Fibroblast of peridontal ligament (primary cell): ENCODE measurements around the gene DGKH.
"Not testable (repeated sequence)": the region's sequence is repeated elsewhere in the genome, so short reads cannot be mapped to it uniquely, and the experiment has no call there.

Experiments used
- DNase-seq: peaks from one replicate; pipeline ENCODE4 v3.0.0-alpha.2; 2010; ENCODE audit errors: extremely low read depth

DGKH gene

DNA sequence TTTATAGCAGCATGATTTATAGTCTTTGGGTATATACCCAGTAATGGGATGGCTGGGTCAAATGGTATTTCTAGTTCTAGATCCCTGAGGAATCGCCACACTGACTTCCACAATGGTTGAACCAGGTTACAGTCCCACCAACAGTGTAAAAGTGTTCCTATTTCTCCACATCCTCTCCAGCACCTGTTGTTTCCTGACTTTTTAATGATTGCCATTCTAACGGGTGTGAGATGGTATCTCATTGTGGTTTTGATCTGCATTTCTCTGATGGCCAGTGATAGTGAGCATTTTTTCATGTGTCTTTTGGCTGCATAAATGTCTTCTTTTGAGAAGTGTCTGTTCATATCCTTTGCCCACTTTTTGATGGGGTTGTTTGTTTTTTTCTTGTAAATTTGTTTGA, 114.9 kb downstream of the DGKH start:
- not testable (repeated sequence) for DNase-seq

DNA sequence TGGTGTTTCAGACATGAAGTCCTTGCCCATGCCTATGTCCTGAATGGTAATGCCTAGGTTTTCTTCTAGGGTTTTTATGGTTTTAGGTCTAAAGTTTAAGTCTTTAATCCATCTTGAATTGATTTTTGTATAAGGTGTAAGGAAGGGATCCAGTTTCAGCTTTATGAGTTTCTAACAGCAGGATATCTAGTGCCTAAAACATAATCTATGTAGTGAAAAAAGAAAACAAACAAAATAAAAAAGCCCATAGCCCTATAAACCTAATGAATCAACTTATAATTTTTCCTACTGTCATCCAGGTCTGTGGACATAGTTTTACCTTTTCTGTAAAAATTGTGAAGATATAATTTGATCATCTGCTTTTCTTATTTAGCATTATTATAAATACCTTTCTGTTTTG, 115.5 kb downstream of the DGKH start:
- DNase-seq: not testable (repeated sequence)

DNA sequence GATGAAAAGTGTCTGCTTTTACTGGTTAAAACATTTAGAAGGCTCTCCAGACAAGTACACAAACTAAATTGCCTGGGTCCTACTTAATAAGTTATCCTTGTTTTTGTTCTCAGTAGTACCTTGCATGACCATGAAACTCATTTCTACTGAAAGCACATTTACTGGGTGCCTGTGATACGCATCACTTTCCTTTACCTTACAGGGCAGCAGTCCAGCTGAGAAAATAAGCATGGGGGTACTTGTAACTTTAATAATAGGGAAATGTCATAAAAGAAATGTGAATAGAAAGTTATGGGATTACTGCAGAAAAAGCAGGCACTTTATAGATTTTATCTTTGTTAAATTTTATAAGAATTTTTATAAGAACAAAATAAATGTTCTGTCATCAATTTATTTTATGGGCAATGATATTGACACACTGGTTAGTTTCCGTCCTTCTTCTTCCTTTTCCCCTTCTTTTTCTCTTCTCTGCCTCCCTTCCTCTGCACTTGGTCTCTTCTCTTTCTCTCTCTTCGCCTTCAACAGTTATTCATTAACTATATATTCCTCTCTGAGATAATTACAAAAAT, 116.2 kb downstream of the DGKH start:
- DNase-seq: no peak

GRCh38 chr13:42168496-42168895, 120.0 kb downstream of the DGKH start:
- no peak for DNase-seq

- no peak for DNase-seq
Observed at GRCh38 chr13:42170029-42170428, 121.6 kb downstream of the DGKH start.

GRCh38 chr13:42173789-42174343, 125.4 kb downstream of the DGKH start:
- DNase-seq: no peak

- DNase-seq: peak; percentile 36
Observed at GRCh38 chr13:42174344-42175162, 126.1 kb downstream of the DGKH start.

DNA sequence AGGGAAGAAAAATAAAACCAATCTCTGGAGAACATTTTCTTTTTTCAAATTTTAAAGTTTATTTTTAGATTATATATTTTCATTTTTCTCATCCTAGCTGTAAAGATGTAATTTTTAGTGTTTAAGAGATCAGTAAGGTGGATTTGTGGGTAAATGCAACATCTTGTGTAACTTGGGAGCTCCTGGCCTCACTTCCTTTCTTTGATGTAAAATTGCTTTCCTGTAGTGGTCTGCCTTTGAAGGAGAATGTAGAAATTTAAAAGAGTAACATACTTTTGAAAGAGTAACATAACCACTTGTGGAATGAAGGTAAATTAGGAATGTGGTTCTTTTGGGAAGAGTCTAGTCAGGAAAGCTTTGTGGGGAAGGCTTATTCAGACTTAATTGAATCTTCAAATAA, 127.8 kb downstream of the DGKH start:
- no peak for DNase-seq

DNA sequence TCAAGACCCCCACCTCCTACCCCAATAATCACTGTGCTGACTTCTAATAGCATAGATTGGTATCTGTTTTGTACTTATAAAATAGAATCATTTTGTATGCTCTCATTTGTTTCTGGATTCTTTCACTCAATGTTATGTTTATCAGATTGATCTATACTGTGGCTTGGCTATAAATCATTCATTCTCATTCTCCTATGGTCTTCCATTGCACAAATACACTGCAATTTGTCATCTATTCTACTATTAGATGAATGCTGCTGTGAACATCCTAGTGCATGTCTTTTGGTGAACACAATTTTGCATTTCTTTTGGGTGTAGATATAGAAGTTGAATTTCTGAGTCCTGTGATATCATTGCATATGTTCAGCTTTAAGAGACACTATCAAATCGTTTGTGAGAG, 128.7 kb downstream of the DGKH start:
- no peak for DNase-seq

DNA sequence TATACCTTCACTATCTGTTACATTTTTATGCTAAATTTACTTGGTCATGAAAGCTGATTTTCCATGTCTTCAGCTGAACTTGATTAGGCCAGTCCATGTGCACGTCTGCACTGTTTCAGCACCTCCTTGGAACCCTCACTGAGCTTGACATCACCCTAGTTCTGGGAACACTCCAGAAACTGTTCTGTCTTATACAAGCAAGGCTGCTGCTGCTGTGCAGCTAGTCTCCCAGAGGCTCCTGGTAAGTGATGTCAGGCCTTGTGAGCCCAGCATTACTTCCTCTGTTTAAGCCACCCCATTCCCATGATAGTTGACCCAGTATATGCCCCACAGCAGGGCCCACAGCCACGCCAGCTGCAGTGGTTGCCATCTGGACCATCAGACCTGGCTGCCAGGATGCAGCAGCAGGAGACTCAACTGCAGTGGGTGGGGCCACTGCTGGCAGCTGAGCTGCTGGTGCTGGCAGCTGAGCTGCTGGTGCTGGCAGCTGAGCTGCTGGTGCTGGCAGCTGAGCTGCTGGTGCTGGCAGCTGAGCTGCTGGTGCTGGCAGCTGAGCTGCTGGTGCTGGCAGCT, 133.0 kb downstream of the DGKH start:
- DNase-seq: peak; percentile 15

- no peak for DNase-seq
Observed at GRCh38 chr13:42189061-42189460, 140.6 kb downstream of the DGKH start.

- no peak for DNase-seq
Observed at GRCh38 chr13:42190529-42190928, 142.1 kb downstream of the DGKH start.

GRCh38 chr13:42211704-42212464, 163.4 kb downstream of the DGKH start:
- peak; percentile 7 for DNase-seq

DNA sequence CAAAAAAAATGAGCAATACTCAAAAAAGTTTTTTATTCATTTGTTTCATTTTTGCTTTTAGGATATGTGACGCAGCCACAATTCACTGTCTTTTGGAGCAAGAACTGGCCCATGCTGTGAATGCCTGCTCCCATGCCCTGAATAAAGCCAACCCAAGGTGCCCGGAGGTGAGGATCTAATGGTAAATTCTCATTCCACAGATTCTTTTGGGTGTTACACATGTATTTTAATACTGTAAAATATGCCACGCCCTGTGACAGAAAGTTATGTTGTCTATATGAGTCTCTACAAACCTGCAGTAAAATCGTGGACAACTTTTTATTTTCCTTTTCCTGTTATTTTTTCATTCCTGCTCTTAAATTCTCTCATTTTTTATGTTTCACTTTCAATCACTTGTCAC, 166.0 kb downstream of the DGKH start:
- DNase-seq: no peak

- DNase-seq: peak; percentile 68
Observed at GRCh38 chr13:42215578-42216421, 167.4 kb downstream of the DGKH start.

GRCh38 chr13:42216422-42216735, 167.9 kb downstream of the DGKH start:
- no peak for DNase-seq

DNA sequence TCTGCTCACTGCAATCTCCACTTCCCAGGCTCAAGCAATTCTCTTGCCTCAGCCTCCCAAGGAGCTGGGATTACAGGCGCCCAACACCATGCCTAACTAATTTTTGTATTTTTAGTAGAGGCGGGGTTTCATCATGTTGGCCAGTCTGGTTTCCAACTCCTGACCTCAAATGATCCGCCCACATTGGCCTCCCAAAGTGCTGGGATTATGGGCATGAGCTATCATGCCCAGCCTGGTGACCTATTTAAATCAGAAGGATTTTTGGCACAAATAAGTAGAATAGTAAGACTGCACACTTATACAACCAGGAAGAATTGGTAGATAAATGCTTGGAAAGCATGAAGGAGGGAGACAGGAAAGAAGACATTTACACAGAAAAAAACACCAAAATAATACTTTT, 170.1 kb downstream of the DGKH start:
- DNase-seq: peak; percentile 24

DNA sequence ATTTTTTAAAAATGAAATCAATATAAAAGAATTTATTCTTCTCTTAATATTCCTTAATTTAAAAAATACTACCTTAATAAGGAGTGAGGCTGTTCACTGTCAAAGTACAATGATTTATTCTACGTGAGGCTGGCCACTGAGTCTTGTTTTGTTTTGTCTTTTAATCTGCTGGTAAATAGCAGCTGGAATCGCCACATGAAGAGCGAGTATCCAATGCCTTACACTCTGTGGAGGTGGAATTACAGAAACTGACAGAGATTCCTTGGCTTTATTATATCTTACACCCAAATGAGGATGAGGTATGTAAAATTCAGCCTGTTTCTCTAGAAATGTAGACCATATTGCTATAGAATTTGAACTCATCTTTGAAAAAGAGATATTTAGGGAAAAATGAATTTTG, 170.6 kb downstream of the DGKH start:
- no peak for DNase-seq

GRCh38 chr13:42219876-42220275, 171.4 kb downstream of the DGKH start:
- no peak for DNase-seq

- no peak for DNase-seq
Observed at GRCh38 chr13:42221121-42221765, 172.8 kb downstream of the DGKH start.

DNA sequence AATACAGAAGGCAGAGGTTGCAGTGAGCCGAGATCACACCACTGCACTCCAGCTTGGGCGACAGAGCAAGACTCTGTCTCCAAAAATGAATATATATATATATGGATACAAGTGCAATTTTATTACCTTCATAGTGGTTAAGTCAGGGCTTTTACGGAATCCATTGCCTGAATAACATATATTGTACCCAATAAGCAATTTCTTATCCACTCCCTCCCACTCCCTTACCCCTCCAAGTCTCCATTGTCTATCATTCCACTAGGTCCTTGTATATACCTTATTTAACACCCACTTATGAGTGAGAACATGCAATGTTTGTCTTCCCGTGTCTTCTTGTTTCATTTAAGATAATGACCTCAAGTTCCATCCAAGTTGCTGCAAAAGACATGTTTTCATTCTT, 175.2 kb downstream of the DGKH start:
- DNase-seq: no peak
